NCI-H510A (cell line): ENCODE measurements around the gene MCRIP2.
"Not testable (repeated sequence)": the region's sequence is repeated elsewhere in the genome, so short reads cannot be mapped to it uniquely, and the experiment has no call there.

ENCODE experiments used
- DNase-seq: peaks from one replicate; lab custom pipeline; 2025; lab: John Stamatoyannopoulos, UW

The MCRIP2 gene

DNA sequence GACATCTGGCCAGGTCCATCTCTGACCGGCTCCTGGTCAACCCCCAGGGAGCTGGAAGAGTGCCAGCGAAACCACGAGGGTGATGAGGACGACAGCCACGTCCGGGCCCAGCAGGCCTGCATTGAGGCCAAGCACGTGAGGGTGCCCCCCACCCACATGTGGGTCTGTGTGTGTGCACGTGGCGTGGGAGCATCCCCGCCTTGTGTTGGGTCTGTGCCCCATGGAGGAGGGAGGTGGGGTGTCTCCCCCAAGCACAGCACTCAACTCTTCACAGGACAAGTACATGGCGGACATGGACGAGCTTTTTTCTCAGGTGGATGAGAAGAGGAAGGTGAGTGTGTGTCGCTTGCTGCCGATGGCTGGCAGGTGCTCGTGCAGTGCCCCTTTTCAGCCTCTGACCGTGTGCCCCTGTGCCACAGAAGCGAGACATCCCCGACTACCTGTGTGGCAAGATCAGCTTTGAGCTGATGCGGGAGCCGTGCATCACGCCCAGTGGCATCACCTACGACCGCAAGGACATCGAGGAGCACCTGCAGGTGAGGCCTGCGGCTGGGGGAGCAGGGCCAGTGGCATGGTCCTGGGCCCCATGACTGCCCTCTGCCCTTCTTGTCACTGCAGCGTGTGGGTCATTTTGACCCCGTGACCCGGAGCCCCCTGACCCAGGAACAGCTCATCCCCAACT is 40.3 kb downstream of the MCRIP2 start:
- DNase-seq, result no peak

DNA sequence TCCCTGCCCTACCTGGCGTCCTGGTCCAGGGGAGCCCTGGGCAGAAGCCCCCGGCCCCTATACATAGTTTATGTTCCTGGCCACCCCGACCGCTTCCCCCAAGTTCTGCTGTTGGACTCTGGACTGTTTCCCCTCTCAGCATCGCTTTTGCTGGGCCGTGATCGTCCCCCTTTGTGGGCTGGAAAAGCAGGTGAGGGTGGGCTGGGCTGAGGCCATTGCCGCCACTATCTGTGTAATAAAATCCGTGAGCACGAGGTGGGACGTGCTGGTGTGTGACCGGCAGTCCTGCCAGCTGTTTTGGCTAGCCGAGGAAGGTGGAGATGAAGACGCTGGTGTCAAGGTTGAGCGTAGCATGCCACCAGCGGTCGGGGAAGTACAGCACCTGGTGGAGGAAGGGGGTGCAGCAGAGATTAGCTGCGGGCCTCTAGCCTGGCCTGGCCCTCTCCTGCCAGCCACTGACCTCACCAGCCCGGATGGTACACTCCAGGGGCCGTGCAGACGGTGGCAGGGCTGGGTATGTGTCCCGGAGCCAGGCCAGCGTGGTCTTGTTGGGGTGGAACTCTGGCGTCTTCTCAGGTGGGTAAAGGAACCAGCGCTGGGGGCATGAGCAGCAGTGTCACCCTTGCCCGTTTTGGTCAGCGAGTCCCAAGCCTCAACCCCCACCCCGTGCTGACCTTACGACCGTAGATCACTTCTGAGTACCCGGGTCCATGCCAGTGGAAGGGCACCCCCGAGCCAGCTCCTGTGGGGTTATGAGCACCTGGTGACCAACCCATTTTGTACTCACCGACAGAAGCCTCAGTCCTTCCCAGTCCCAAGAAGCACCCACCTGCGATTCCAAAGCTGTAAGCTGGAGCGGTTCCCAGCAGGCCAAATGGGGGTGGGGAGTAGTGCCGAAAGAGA is 41.1 kb downstream of the MCRIP2 start:
- no peak for DNase-seq

- DNase-seq, result no peak
Measured at GRCh38 chr16:683396-684070, 41.9 kb downstream of the MCRIP2 start.

DNA sequence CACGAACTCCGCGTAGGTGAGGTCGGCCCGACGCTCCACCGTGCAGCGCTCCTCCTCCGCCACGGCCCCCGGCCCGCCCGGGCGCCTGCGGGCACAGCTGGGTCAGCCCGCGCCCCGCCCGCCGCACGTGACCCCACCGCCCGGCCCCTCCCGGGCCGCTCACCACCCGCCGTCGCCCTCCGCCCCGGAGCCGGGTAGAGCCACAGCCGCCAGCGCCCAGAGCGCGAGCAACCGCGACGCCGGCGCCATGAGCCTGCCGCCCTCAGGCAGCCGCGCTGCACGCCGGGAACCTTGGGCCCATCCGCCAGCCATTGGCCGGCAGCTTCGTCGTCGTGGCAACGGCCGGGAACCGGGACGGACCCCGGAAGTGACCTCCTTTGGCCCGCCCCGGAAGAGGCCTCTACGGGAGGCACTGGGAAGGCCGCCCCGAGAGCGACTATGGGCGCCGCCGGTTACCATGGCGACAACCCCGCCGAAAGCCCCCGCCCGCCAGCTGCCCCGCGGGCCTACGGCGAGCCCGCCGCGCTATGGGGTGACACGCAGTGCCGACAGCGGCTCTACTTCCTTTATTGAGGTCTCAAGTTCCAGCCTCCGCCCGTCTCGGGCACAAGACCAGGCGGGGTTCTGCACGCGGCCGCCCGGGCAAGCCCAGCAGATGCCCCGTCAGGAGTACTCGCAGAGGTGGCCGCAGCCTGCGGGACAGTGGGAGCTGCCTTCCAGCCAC is 42.6 kb downstream of the MCRIP2 start, which contains the start of gene JMJD8:
Gene JMJD8 (minus strand): TSS at position 264 of the 724 bp plus-strand sequence. CDS start 15 bp downstream, at position 249.
- peak; percentile 83 for DNase-seq

- DNase-seq, result peak; percentile 72
Measured at GRCh38 chr16:684961-685696, 43.5 kb downstream of the MCRIP2 start.

GRCh38 chr16:685967-686366 is 44.3 kb downstream of the MCRIP2 start:
- no peak for DNase-seq

GRCh38 chr16:686459-687260 is 45.0 kb downstream of the MCRIP2 start:
- no peak for DNase-seq

DNA sequence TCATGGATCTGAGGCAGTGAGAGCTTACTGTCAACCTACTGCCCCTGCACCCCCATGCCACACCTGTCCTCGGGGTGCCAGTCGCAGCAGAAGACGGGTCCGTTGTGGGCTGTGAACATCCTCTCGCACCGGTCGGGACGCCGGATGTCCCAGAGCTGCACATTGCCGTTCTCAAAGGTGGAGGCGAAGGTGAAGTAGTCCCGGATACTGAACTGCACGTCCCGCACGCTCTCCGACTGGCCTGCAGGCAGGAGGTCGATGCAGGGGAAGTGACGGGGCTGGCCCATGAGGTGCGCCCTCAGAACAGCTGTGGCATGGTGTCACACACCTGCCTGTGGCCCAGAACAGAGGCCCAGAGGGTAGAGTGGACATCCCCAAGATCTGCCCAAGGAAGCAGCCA is 45.9 kb downstream of the MCRIP2 start:
- DNase-seq, result no peak

DNA sequence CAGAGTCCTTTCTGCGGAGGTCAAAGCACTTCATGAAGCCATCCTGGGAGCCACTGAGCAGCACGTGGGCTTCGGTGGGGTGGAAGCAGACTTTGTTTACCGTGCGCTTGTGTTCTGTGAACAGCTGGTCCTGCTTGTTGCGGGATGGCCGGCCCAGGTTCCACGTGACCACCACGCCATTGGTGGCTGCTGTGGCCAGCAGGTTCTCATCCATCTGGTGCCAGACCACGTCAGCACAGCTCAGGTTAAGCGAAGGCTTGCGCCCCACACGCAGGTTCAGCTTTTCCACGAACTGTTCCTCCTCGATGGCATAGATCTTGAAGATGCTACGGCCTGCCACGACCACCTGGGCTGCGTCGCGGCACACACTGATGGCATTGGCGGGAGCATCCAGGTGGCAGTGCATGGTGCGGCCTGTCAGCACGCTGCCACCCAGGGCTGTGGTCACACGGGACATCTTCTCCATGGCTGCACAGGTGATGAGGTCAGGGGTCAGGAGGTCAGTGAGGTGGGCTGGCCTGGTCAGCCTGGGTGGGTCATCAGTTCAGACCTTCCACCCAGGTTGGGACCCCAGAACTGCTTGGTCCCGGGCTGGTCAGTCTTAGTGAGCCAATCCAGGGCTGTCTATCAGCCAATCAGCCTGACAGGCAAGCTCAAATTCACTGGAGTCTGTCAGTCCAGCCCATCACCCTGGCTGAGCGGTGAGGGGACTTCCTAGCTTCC is 47.7 kb downstream of the MCRIP2 start:
- DNase-seq, result no peak

- DNase-seq, result not testable (repeated sequence)
Measured at GRCh38 chr16:691242-691641, 49.6 kb downstream of the MCRIP2 start.

DNA sequence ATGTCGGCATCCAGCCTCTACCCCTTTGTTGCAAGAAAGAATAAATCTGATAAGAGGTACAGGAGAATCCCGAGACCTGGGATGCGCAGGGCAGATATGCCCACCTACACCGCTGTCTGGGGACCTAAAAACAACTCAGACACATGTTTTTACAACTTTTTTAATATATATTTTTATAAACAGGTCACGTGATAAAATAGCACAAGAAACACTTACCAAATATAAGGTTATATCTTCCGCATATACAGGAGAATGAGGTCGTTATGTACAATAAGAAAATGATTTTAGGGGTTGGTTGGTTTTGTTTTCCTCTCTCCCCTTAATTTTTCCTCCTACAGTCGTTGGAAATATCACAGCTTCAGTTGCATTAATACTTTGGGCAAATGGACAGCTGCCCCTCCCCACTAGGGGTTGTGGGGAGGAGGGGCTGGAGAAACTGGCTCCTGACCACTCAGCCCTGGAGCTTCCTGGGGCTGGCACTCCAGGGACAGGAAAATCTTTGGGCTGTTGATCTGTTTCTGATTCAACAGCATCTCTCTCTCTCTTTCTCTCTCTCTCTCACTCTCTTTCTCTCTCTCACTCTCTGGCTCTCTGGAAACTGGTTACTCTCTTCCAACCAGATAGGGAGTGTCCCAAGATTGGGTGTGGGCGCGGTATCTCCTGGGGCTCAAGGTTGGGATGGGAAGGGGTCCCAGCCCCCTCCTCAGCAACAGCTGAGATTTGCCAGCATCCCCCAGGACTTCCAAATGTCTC is 50.9 kb downstream of the MCRIP2 start:
- DNase-seq, result no peak

DNA sequence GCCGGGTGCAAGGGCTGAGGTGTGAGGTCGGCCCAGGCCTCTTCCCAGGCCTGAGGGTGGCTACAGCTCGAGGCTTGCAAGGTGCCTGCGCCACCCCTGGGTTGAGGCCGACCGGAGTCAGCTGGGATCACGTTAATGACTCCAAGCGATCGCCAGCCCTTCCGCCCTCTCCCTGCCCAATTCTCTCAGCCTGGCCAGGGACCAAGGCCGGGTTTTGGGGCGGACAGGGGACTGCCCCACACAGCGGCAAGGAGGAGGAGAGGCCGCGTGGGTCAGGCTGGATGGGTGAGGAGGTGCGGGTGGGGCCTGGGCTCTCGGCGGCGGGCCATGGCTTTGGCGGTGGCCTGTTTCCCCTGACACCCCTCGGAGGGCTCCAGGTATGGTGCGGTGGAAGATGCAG is 51.7 kb downstream of the MCRIP2 start:
- no peak for DNase-seq

GRCh38 chr16:693766-694165 is 52.1 kb downstream of the MCRIP2 start:
- no peak for DNase-seq

DNA sequence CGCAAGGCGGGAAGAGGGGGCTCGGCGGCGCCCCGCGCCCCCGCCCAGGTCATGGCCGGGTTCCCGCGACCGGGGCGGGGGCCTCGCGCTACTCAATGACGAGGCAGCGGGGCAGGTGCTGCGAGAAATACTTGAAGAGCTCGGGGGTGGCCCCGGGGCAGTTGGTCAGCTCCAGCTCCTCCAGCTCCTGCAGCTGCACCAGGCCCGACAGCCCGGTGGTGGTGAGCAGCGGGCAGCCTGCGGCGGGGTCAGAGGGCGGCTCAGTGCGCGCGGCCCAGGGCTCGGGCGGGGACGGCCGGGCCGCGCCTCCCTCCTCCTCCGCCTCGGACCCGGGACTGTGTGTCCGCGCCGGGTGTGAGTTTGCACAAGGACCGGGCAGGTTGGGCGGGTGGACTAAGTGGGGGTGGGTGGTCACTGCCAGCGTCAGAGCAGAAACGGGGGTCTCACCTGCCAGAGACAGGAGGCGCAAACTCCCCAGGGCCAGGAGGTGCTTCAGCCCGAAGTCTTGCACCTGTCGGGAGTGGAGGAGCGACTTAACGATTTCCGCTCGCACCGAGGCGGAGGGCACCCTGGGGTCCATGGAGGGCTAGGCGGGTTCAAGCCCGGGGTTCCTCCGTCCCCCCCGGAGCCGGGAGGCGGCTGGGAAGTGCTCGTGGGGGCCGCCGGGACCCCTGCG is 52.7 kb downstream of the MCRIP2 start:
- no peak for DNase-seq

DNA sequence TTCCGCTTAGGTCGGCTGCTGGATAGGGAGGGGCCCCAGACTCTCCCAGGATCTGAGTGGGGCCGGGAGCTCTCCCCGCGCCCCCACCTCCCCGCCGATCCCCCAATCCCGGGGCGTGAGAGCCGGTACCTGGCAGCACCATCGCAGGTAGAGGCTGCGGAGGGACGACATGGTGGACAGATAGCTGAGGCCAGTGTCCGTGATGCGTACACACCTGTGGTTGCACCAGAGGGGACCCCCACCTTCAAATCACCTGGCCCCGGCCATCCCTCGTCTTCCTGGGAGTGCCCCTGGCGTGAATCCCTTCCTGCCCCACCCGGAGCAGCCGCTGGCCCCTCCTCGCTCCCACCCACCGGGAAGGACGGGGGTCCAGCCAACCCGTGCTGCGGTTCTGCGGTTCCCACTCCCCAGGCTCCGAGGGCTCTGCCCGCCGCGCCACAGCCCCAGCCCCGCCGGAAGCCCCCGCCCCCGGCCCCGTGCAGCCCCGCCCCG is 53.3 kb downstream of the MCRIP2 start:
- no peak for DNase-seq

- peak; percentile 87 for DNase-seq
Measured at GRCh38 chr16:695355-696089, 53.9 kb downstream of the MCRIP2 start.
